Measurements from ENCODE around the gene THADA.

The THADA gene

GRCh38 chr2:43276266-43276941 is 319.4 kb downstream of the THADA start:
- no peak for DNase-seq (ENCODE audit: low read depth in 2 of 2)

GRCh38 chr2:43274721-43275120 is 321.1 kb downstream of the THADA start:
- DNase-seq (ENCODE audit: low read depth in 2 of 2): no peak

GRCh38 chr2:43274055-43274454 is 321.8 kb downstream of the THADA start:
- DNase-seq (ENCODE audit: low read depth in 2 of 2): no peak

- no peak for DNase-seq (ENCODE audit: low read depth in 2 of 2)
These were observed 322.3 kb downstream of the THADA start for GRCh38 chr2:43273529-43273928.

- DNase-seq (ENCODE audit: low read depth in 2 of 2): no peak
These were observed 324.8 kb downstream of the THADA start for GRCh38 chr2:43270930-43271615.

GRCh38 chr2:43270461-43270860 is 325.4 kb downstream of the THADA start:
- no peak for DNase-seq (ENCODE audit: low read depth in 2 of 2)

- DNase-seq (ENCODE audit: low read depth in 2 of 2): no peak
These were observed 326.1 kb downstream of the THADA start for GRCh38 chr2:43269706-43270105.

- no peak for DNase-seq (ENCODE audit: low read depth in 2 of 2)
These were observed 326.7 kb downstream of the THADA start for GRCh38 chr2:43269074-43269572.

GRCh38 chr2:43268066-43268953 is 327.5 kb downstream of the THADA start:
- no peak for DNase-seq (ENCODE audit: low read depth in 2 of 2)

- DNase-seq (ENCODE audit: low read depth in 2 of 2): no peak
These were observed 328.5 kb downstream of the THADA start for GRCh38 chr2:43267381-43267780.

GRCh38 chr2:43266711-43267111 is 329.1 kb downstream of the THADA start:
- no peak for DNase-seq (ENCODE audit: low read depth in 2 of 2)

GRCh38 chr2:43265421-43265820 is 330.4 kb downstream of the THADA start:
- no peak for DNase-seq (ENCODE audit: low read depth in 2 of 2)

- no peak for DNase-seq (ENCODE audit: low read depth in 2 of 2)
These were observed 330.8 kb downstream of the THADA start for GRCh38 chr2:43265001-43265400.

- no peak for DNase-seq (ENCODE audit: low read depth in 2 of 2)
These were observed 332.9 kb downstream of the THADA start for GRCh38 chr2:43262951-43263350.

GRCh38 chr2:43262239-43262638 is 333.6 kb downstream of the THADA start:
- DNase-seq (ENCODE audit: low read depth in 2 of 2): no peak

GRCh38 chr2:43259512-43259911 is 336.3 kb downstream of the THADA start:
- no peak for DNase-seq (ENCODE audit: low read depth in 2 of 2)

GRCh38 chr2:43258547-43259156 is 337.2 kb downstream of the THADA start:
- no peak for DNase-seq (ENCODE audit: low read depth in 2 of 2)

GRCh38 chr2:43255296-43255910 is 340.4 kb downstream of the THADA start:
- DNase-seq (ENCODE audit: low read depth in 2 of 2): no peak

GRCh38 chr2:43254331-43254730 is 341.5 kb downstream of the THADA start:
- DNase-seq (ENCODE audit: low read depth in 2 of 2): no peak

GRCh38 chr2:43251171-43251731 is 344.6 kb downstream of the THADA start:
- DNase-seq (ENCODE audit: low read depth in 2 of 2): no peak

GRCh38 chr2:43250015-43250414 is 345.8 kb downstream of the THADA start:
- no peak for DNase-seq (ENCODE audit: low read depth in 2 of 2)

Data from stimulated activated CD4-positive, alpha-beta T cell treated with anti-CD3 and anti-CD28 coated beads, Interleukin-15, amount 100 ng/mL, for 48 hours (primary cell).